ENCODE data around the gene SDR42E2. TPM values are rescaled to one million over a fixed set of nuclear protein-coding genes. Genes with fewer than 3 reads are reported as not detected.

Gene SDR42E2
- total and polyA plus RNA-seq, 2 of the 4 experiments (the other 2 are of a cell fraction) = not detected

DNA sequence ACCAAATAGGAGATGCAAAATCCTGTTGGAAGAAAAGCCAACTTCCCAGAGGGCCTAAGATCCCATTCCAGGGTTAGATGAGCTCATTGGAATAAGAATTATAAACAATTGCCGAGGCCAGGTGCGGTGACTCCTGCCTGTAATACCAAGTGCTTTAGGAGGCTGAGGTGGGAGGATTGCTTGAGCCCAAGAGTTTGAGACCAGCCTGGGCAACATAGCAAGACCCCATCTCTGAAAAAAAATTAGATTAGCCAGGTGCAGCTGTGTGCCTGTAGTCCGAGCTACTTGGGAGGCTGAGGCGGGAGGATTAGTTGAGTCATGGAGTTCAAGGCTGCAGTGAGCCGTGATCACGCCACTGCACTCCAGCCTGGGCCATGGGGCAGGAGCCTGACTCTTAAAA lies 17.8 kb upstream of the SDR42E2 start:
- ATAC-seq (ENCODE audit: low read depth) = no peak
- BruUV-seq (replicated peaks) = no TSS peak
- H4K91ac ChIP-seq (ENCODE audit: insufficient read depth, low read depth, low read length) = no peak overlapping the region
- no peaks in the 10 kb centered on the region for H4K20me1 ChIP-seq (ENCODE audit: insufficient read depth, low read length)
- no peak overlapping the region for H2AFZ ChIP-seq (replicated peaks; ENCODE audit: low read length, poor library complexity)
- in situ Hi-C loops (cut with MboI; ENCODE audit: low sequenced_read_pairs) (no loop called here), dilution Hi-C loops (cut with HindIII; ENCODE audit: low sequenced_read_pairs, unreplicated experiment) (no loop called here), intact Hi-C loops (cut with micrococcal nuclease) (no loop called here)
- H3K9ac ChIP-seq (ENCODE audit: low read depth, low read length) = no peak overlapping the region
- H3K4ac ChIP-seq (ENCODE audit: low read depth, low read length) = no peak overlapping the region
- ChIA-PET POLR2A (ENCODE audit: unreplicated experiment) (no interaction called here), CTCF (no interaction called here)
- peaks cover 21% of the 10 kb centered on the region; the same call in 1 of the 2 replicates for H3K27me3 ChIP-seq (ENCODE audit: control insufficient read depth, insufficient read depth, low read length)
- no peak overlapping the region for H3K18ac ChIP-seq (ENCODE audit: low read depth, low read length)
- H2BK5ac ChIP-seq (ENCODE audit: low read depth, low read length, poor library complexity, severe bottlenecking) = no peak overlapping the region
- TF ChIP-seq, protein P1, sequence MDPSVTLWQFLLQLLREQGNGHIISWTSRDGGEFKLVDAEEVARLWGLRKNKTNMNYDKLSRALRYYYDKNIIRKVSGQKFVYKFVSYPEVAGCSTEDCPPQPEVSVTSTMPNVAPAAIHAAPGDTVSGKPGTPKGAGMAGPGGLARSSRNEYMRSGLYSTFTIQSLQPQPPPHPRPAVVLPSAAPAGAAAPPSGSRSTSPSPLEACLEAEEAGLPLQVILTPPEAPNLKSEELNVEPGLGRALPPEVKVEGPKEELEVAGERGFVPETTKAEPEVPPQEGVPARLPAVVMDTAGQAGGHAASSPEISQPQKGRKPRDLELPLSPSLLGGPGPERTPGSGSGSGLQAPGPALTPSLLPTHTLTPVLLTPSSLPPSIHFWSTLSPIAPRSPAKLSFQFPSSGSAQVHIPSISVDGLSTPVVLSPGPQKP (IDR thresholded peaks at IDR 0.05; ENCODE audit: borderline replicate concordance, low read depth, low read length) = no peak
- TF ChIP-seq CTCF (conservative IDR thresholded peaks at IDR 0.05; ENCODE audit: low read depth, low read length) (no peak), MAFK (IDR thresholded peaks at IDR 0.05; ENCODE audit: low read depth, low read length) (no peak), CEBPB (IDR thresholded peaks at IDR 0.05; ENCODE audit: low read depth, low read length) (no peak), RFX5 (IDR thresholded peaks at IDR 0.05; ENCODE audit: low read depth, low read length) (no peak), CHD1 (IDR thresholded peaks at IDR 0.05; ENCODE audit: low read depth, low read length) (no peak), NFE2L2 (IDR thresholded peaks at IDR 0.05; ENCODE audit: low read depth, low read length) (no peak), MAZ (IDR thresholded peaks at IDR 0.05; ENCODE audit: borderline replicate concordance, low read depth, low read length) (no peak), RCOR1 (IDR thresholded peaks at IDR 0.05; ENCODE audit: insufficient replicate concordance, low read length) (no peak), POLR2A (IDR thresholded peaks at IDR 0.05; ENCODE audit: low read depth, low read length) (no peak), SMC3 (IDR thresholded peaks at IDR 0.05; ENCODE audit: low read depth, low read length) (no peak), BHLHE40 (IDR thresholded peaks at IDR 0.05; ENCODE audit: low read depth, low read length) (no peak)
- no peaks in the 10 kb centered on the region for H3K9me1 ChIP-seq (ENCODE audit: insufficient read depth, low read length)
- H3K56ac ChIP-seq (ENCODE audit: extremely low read depth, insufficient read depth, low read length) = no peak overlapping the region
- H4K5ac ChIP-seq (ENCODE audit: low read depth, low read length) = no peak overlapping the region
- no peaks in the 10 kb centered on the region for H3K9me3 ChIP-seq (ENCODE audit: control insufficient read depth, insufficient read depth, low read length)
- H3K23ac ChIP-seq (ENCODE audit: low read depth, low read length) = no peak overlapping the region
- H2AK5ac ChIP-seq (ENCODE audit: low read depth, low read length) = no peak overlapping the region
- DNase-seq = no peak
- no peak overlapping the region for H2AK9ac ChIP-seq (replicated peaks; ENCODE audit: low read depth, low read length, poor library complexity)
- no peak overlapping the region for H2BK120ac ChIP-seq (ENCODE audit: low read depth, low read length)
- no peak overlapping the region for H2BK15ac ChIP-seq (ENCODE audit: low read depth, low read length)
- no peak overlapping the region for H3K4me2 ChIP-seq (ENCODE audit: low read depth, low read length)
- H3K14ac ChIP-seq (replicated peaks; ENCODE audit: low read depth, low read length) = no peak overlapping the region
- no peak overlapping the region for H3K4me3 ChIP-seq (ENCODE audit: insufficient read depth, low read depth, low read length)
- no peak overlapping the region for H4K8ac ChIP-seq (ENCODE audit: low read depth in 2 of 2, low read length in 2 of 2)
- H3K27ac ChIP-seq (ENCODE audit: insufficient read depth, low read length) = no peak overlapping the region
- H3K36me3 ChIP-seq (ENCODE audit: control insufficient read depth, insufficient read depth, low read length) = no peaks in the 10 kb centered on the region
- H2BK20ac ChIP-seq (ENCODE audit: low read depth, low read length) = no peak overlapping the region
- H3K79me1 ChIP-seq (ENCODE audit: low read depth in 1 of 2, low read length in 2 of 2) = no peaks in the 10 kb centered on the region
- WGBS, 2 experiments (ENCODE audit: extremely low coverage in 2 of 2, insufficient read length in 1 of 2) = 64% methylated on average over 3 of the region's 6 CpGs; no CpG with 5 or more reads in 1 of the 2 experiments
- no peaks in the 10 kb centered on the region for H3K4me1 ChIP-seq (ENCODE audit: control insufficient read depth, insufficient read depth, low read length)

Measured in IMR-90 (cell line).